Thyroid gland (tissue), 4 donors: ENCODE measurements around the gene NLGN1. TPM values are rescaled to one million over a fixed set of nuclear protein-coding genes. Genes with fewer than 3 reads are reported as not detected.
A peak's percentile ranks its signal among the peaks of the same experiment; 100 is the strongest.

Experiments
- DNase-seq, 2 donors: peaks; one replicate each; pipeline ENCODE4 v3.0.0-alpha.2; 2019
- H3K27ac ChIP-seq, 3 donors: fragments of 200-600 bp; sonication (generic); 1 replicate in 2 of 3; 2 replicates in 1 of 3; pipeline ENCODE4 v1.5.1; 2016 to 2019; ENCODE audit warnings: mild to moderate bottlenecking in 1 of 3, moderate library complexity in 1 of 3
- H3K27me3 ChIP-seq: fragments of 200-600 bp; sonication (generic); one replicate; pipeline ENCODE4 v1.5.1; 2019
- H3K36me3 ChIP-seq, 2 donors: fragments of 200-600 bp; sonication (generic); one replicate each; pipeline ENCODE4 v1.5.1; 2016 to 2019
- H3K4me1 ChIP-seq, 2 donors: fragments of 200-600 bp; sonication (generic); one replicate each; pipeline ENCODE4 v1.5.1; 2017 to 2019
- H3K4me3 ChIP-seq, 3 donors: fragments of 200-600 bp; sonication (generic); replicated peaks in 1 of 3; 1 replicate in 2 of 3; 2 replicates in 1 of 3; pipeline ENCODE4 v1.5.1; 2016; ENCODE audit warnings: mild to moderate bottlenecking in 1 of 3
- H3K9me3 ChIP-seq: fragments of 200-600 bp; sonication (generic); one replicate; pipeline ENCODE4 v1.5.1; 2017
- POLR2A ChIP-seq, 2 donors: fragments of 450-650 bp; IDR thresholded peaks; one replicate each; pipeline ENCODE4 v1.6.1; 2017; ENCODE audit warnings: antibody characterized with exemption in 2 of 2, mild to moderate bottlenecking in 2 of 2, moderate library complexity in 1 of 2
- WGBS, 2 donors: methylation state at CpG; one replicate each; pipeline ENCODE4 v1.1.5; 2017; 5-methylcytosine and 5-hydroxymethylcytosine counted together
- intact Hi-C: fragments of 100-400 bp; cut with DNase I; formaldehyde crosslinking; loops from one replicate; pipeline ENCODE4 v1.15.1; 2023
- total RNA-seq, 4 donors: library from RNA; depleted of rRNA; stranded (reverse); fragments of >200 nt; gene quantifications; one replicate each; pipeline ENCODE4 v1.2.3, GENCODE V29; 2016
- TF ChIP-seq, protein P1 (sequence below), 6 experiments: fragments of 200-600 bp in 3 of 6; fragments of 450-650 bp in 3 of 6; sonication (generic) in 3 of 6; IDR thresholded peaks; one replicate each; pipeline ENCODE4 v1.5.1; 2016 to 2019; ENCODE audit warnings: antibody characterized with exemption in 6 of 6, mild to moderate bottlenecking in 2 of 6, inconsistent platforms in 1 of 6, moderate library complexity in 1 of 6

The NLGN1 gene
- total RNA-seq, 4 donors from 2014 or later, result 2.4 to 13.9 (median 2.9) TPM

- Histone ChIP-seq H3K4me3 (peak overlapping the region in 2 of 3 donors; percentile 50 to 61), H3K9me3 (no peaks in the 10 kb centered on the region), H3K27me3 (no peaks in the 10 kb centered on the region), H3K27ac (peak overlapping the region in 2 of 3 donors; percentile 55 to 57), H3K4me1 (peaks cover 3 to 4% of the 10 kb centered on the region in 2 donors), H3K36me3 (no peaks in the 10 kb centered on the region)
- WGBS, 2 donors, result 13 to 17% methylated on average over 15 of the region's 15 CpGs
- no peak for DNase-seq
- TF ChIP-seq, protein P1, sequence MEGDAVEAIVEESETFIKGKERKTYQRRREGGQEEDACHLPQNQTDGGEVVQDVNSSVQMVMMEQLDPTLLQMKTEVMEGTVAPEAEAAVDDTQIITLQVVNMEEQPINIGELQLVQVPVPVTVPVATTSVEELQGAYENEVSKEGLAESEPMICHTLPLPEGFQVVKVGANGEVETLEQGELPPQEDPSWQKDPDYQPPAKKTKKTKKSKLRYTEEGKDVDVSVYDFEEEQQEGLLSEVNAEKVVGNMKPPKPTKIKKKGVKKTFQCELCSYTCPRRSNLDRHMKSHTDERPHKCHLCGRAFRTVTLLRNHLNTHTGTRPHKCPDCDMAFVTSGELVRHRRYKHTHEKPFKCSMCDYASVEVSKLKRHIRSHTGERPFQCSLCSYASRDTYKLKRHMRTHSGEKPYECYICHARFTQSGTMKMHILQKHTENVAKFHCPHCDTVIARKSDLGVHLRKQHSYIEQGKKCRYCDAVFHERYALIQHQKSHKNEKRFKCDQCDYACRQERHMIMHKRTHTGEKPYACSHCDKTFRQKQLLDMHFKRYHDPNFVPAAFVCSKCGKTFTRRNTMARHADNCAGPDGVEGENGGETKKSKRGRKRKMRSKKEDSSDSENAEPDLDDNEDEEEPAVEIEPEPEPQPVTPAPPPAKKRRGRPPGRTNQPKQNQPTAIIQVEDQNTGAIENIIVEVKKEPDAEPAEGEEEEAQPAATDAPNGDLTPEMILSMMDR (IDR thresholded peaks at IDR 0.05), result no peak
- TF ChIP-seq POLR2A (IDR thresholded peaks at IDR 0.05), result no peak
- intact Hi-C loops, result no loop called here
These were observed 551 bp downstream of the NLGN1 start for GRCh38 chr3:173398111-173398479.

DNA sequence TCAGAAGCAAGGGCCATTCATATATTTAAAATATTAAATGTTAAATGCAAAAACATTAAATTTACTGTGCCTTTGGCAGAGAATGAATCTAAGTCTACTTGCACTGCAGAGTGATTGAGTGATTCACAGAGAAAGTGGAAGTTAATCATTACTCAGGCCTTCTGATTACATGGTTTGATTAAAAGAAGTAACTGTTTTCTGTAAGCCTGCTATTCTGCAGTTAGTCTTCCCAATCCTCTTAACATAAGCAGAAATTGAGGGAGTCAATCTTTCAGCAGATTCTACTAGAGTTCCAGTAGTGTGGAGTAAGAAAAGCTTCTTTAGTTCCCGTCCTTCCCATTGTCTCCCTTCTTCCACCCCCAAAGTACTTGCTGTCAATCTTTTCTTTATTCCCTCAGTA is 1.5 kb downstream of the NLGN1 start:
- intact Hi-C loops, result no loop called here
- Histone ChIP-seq H3K9me3 (no peaks in the 10 kb centered on the region), H3K36me3 (no peaks in the 10 kb centered on the region), H3K27ac (no peak overlapping the region), H3K4me3 (no peak overlapping the region), H3K27me3 (no peaks in the 10 kb centered on the region), H3K4me1 (peaks cover 3 to 4% of the 10 kb centered on the region in 2 donors)
- TF ChIP-seq POLR2A (IDR thresholded peaks at IDR 0.05), result no peak
- TF ChIP-seq, protein P1 (IDR thresholded peaks at IDR 0.05), result no peak
- no peak for DNase-seq
- 93% methylated on average over 1 of the region's 1 CpG for WGBS, 2 donors

GRCh38 chr3:173401369-173401768 is 3.8 kb downstream of the NLGN1 start:
- no peak for DNase-seq
- H3K4me1 ChIP-seq, result no peaks in the 10 kb centered on the region
- TF ChIP-seq, protein P1 (IDR thresholded peaks at IDR 0.05), result no peak
- no peak for TF ChIP-seq POLR2A (IDR thresholded peaks at IDR 0.05)
- no peaks in the 10 kb centered on the region for H3K36me3 ChIP-seq
- intact Hi-C loops, result no loop called here
- H3K27ac ChIP-seq, result no peak overlapping the region
- WGBS, 2 donors, result 74 to 87% methylated on average over 3 of the region's 3 CpGs
- H3K9me3 ChIP-seq, result no peaks in the 10 kb centered on the region
- H3K27me3 ChIP-seq, result no peaks in the 10 kb centered on the region
- no peak overlapping the region for H3K4me3 ChIP-seq

GRCh38 chr3:173402656-173403055 is 5.1 kb downstream of the NLGN1 start:
- Histone ChIP-seq H3K27ac (no peak overlapping the region), H3K4me1 (no peaks in the 10 kb centered on the region), H3K36me3 (no peaks in the 10 kb centered on the region), H3K4me3 (no peak overlapping the region), H3K9me3 (no peaks in the 10 kb centered on the region), H3K27me3 (no peaks in the 10 kb centered on the region)
- DNase-seq, result no peak
- TF ChIP-seq, protein P1 (IDR thresholded peaks at IDR 0.05), result no peak
- no peak for TF ChIP-seq POLR2A (IDR thresholded peaks at IDR 0.05)
- WGBS, 2 donors, result 53 to 79% methylated on average over 2 of the region's 2 CpGs
- intact Hi-C loops, result no loop called here

- no peaks in the 10 kb centered on the region for H3K27me3 ChIP-seq
- TF ChIP-seq, protein P1 (IDR thresholded peaks at IDR 0.05), result no peak
- TF ChIP-seq POLR2A (IDR thresholded peaks at IDR 0.05), result no peak
- H3K27ac ChIP-seq, result no peak overlapping the region
- H3K9me3 ChIP-seq, result no peaks in the 10 kb centered on the region
- no peak overlapping the region for H3K4me3 ChIP-seq
- WGBS, 2 donors, result 74 to 75% methylated on average over 1 of the region's 1 CpG
- H3K4me1 ChIP-seq, result no peaks in the 10 kb centered on the region
- intact Hi-C loops, result no loop called here
- no peak for DNase-seq
- H3K36me3 ChIP-seq, result no peaks in the 10 kb centered on the region
These were observed 5.8 kb downstream of the NLGN1 start for GRCh38 chr3:173403376-173403775.
